Liver (tissue), 3 donors: Measurements from ENCODE around the gene C6orf120.

Experiments used
- ATF3 ChIP-seq: IDR thresholded peaks from 2 replicates; pipeline ENCODE4 v1.6.1; 2016; ENCODE audit warnings: antibody characterized with exemption
- CTCF ChIP-seq: fragments of 150-350 bp; IDR thresholded peaks from 2 replicates; pipeline ENCODE4 v1.5.1; 2017; ENCODE audit warnings: improper control_type of control experiment, low read depth, low read length; ENCODE audit not compliant: missing input control
- EGR1 ChIP-seq, 2 donors: IDR thresholded peaks; 2 replicates each; pipeline ENCODE4 v1.6.1; 2016 to 2018; ENCODE audit warnings: antibody characterized with exemption in 2 of 2, low read depth in 2 of 2
- FOXA1 ChIP-seq: IDR thresholded peaks from 2 replicates; pipeline ENCODE4 v1.6.1; 2016; ENCODE audit warnings: antibody characterized with exemption
- MAX ChIP-seq: IDR thresholded peaks from 2 replicates; pipeline ENCODE4 v1.6.1; 2016; ENCODE audit warnings: antibody characterized with exemption
- RAD21 ChIP-seq, 2 donors: IDR thresholded peaks; 2 replicates each; pipeline ENCODE4 v1.6.1; 2016; ENCODE audit warnings: antibody characterized with exemption in 2 of 2, mild to moderate bottlenecking in 2 of 2
- YY1 ChIP-seq: IDR thresholded peaks from 2 replicates; pipeline ENCODE4 v1.6.1; 2016; ENCODE audit warnings: antibody characterized with exemption, mild to moderate bottlenecking
- donor health status: healthy.
- donor health status: healthy.

GRCh38 chr6:169669147-169669546 lies 32.8 kb upstream of the C6orf120 start:
- no peak for TF ChIP-seq YY1
- TF ChIP-seq EGR1 (IDR thresholded peaks at IDR 0.05; ENCODE audit: low read depth in 2 of 2), result no peak
- no peak for TF ChIP-seq FOXA1
- no peak for TF ChIP-seq CTCF
- no peak for TF ChIP-seq MAX
- TF ChIP-seq RAD21 (IDR thresholded peaks at IDR 0.05), result no peak
- no peak for TF ChIP-seq ATF3
